ENCODE data around the gene MSTN. TPM values are rescaled to one million over a fixed set of nuclear protein-coding genes. Genes with fewer than 3 reads are reported as not detected.
"Not testable (repeated sequence)": the region's sequence is repeated elsewhere in the genome, so short reads cannot be mapped to it uniquely, and the experiment has no call there.

MSTN gene
- total RNA-seq, 4 donors from 2014 or later = 0.13 to 0.21 (median 0.19) TPM; not detected in 1

DNA sequence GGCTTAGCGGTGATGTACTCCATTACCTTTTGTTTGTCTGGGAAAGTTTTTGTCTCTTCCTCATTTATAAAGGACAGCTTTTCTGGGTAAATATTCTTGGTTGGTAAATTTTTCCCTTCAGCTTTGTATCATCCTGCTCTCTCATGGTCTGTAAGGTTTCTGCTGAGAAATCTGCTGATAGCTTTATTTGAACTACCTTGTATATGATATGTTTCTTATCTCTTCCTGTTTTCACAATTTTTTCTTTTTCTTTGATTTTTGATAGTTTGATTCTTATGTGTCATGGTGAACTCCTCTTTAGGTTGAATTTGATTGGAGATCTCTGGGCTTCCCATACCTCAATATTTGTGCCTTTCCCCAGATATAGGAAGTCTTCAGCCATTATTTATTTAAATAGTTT lies 44.7 kb downstream of the MSTN start:
- H3K27me3 ChIP-seq = no peaks in the 10 kb centered on the region
- 83 to 89% methylated on average over 1 of the region's 1 CpG for WGBS, 2 donors
- H3K4me1 ChIP-seq = no peaks in the 10 kb centered on the region
- TF ChIP-seq POLR2A (IDR thresholded peaks at IDR 0.05) (no peak), CTCF (IDR thresholded peaks at IDR 0.05) (no peak)
- H3K4me3 ChIP-seq = no peak overlapping the region
- no peak for DNase-seq
- no peak overlapping the region for H3K27ac ChIP-seq
- peaks cover 0 to 12% (median 0%) of the 10 kb centered on the region in 3 donors for H3K9me3 ChIP-seq
- H3K36me3 ChIP-seq = no peaks in the 10 kb centered on the region
- intact Hi-C loops (cut with DNase I) = no loop called here

DNA sequence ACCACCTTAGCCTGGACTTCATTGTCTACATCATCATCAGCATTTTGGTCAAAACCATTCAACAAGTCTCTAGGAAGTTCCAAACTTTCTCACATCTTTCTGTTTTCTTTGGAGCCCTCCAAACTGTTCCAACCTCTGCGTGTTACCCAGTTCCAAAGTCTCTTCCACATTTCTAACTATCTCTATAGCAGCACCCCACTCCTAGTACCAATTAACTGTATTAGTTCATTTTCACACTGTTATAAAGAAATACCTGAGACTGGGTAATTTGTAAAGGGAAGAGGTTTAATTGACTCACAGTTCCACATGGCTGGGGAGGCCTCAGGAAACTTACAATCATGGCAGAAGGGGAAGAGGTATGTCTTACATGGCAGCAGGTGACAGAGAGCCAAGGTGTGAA lies 46.6 kb downstream of the MSTN start:
- intact Hi-C loops (cut with DNase I); H3K27ac ChIP-seq; H3K4me3 ChIP-seq; H3K27me3 ChIP-seq; H3K36me3 ChIP-seq; H3K4me1 ChIP-seq; DNase-seq: not testable (repeated sequence)
- peaks cover 0 to 12% (median 0%) of the 10 kb centered on the region in 3 donors for H3K9me3 ChIP-seq
- 81 to 94% methylated on average over 1 of the region's 1 CpG for WGBS, 2 donors
